Motor neuron (in vitro differentiated cells): ENCODE results near the gene NOTCH1. TPM values are rescaled to one million over a fixed set of nuclear protein-coding genes. Genes with fewer than 3 reads are reported as not detected.

Source experiments
- ATAC-seq, 8 experiments: fragments of 200-7000 bp; cut with Tn5 transposase; replicated peaks in 6 of 8; 2 replicates each; pipeline ENCODE4 v1.8.0; 2021; ENCODE audit warnings: mild to moderate bottlenecking in 8 of 8, moderate library complexity in 8 of 8
- H3K27ac ChIP-seq, 2 donors: fragments of 250-450 bp; sonication (Bioruptor Pico); 2 replicates each; pipeline ENCODE4 v1.9.0; 2021; ENCODE audit warnings: antibody characterized with exemption in 2 of 2, mild to moderate bottlenecking in 2 of 2, moderate library complexity in 1 of 2
- H3K4me1 ChIP-seq, 2 donors: fragments of 250-450 bp; sonication (Bioruptor Pico); replicated peaks in 1 of 2; 2 replicates each; pipeline ENCODE4 v1.6.1; 2021; ENCODE audit warnings: antibody characterized with exemption in 2 of 2, mild to moderate bottlenecking in 2 of 2, moderate library complexity in 1 of 2
- H3K4me3 ChIP-seq, 5 donors: fragments of 250-450 bp; sonication (Bioruptor Pico); 2 replicates each; pipeline ENCODE4 v1.9.0; 2021; ENCODE audit warnings: antibody characterized with exemption in 5 of 5, mild to moderate bottlenecking in 5 of 5, moderate library complexity in 4 of 5
- WGBS, 10 experiments: fragments of 450-650 bp; shearing (Covaris generic); methylation state at CpG; one replicate each; pipeline ENCODE4 v1.0.0; 2022; 5-methylcytosine and 5-hydroxymethylcytosine counted together
- in situ Hi-C, 9 experiments: fragments of 400-800 bp; cut with MboI; loops; one replicate each; pipeline ENCODE4 v1.15.0; 2021; ENCODE audit warnings: low sequenced_read_pairs in 9 of 9, low pct_unique_long_range_greater_than_20kb in 2 of 9; ENCODE audit not compliant: unreplicated experiment in 9 of 9
- total RNA-seq, 8 experiments: library from RNA; unstranded; fragments of 300-600 nt; gene quantifications; 2 replicates each; pipeline versions ENCODE4 v1.2.3 to v1.2.4, GENCODE V29; 2022

NOTCH1 gene
- total RNA-seq, 8 experiments from 2014 or later: 4.9 to 57.7 (median 17.6) TPM

GRCh38 chr9:136487672-136488071 is 58.2 kb downstream of the NOTCH1 start:
- peaks cover 14 to 19% of the 10 kb centered on the region in 2 donors for H3K4me1 ChIP-seq
- no peak overlapping the region for H3K27ac ChIP-seq
- WGBS, 10 experiments: 60 to 100% (median 83%) methylated on average over 1 to 6 of the region's 7 CpGs; no CpG with 5 or more reads in 5 of the 10 experiments
- in situ Hi-C loops: loop anchor here in 3 of 9 experiments (10.0 to 25.0 kb wide), 2 partner anchors 147 to 150 kb away; no protein-coding TSS in a partner anchor
- no peak overlapping the region for H3K4me3 ChIP-seq
- no peak for ATAC-seq

- ATAC-seq: no peak
- Histone ChIP-seq H3K4me1 (peaks cover 14 to 19% of the 10 kb centered on the region in 2 donors), H3K27ac (no peak overlapping the region), H3K4me3 (no peak overlapping the region)
- 59 to 100% (median 85%) methylated on average over 1 to 10 of the region's 18 CpGs; no CpG with 5 or more reads in 4 of the 10 experiments for WGBS, 10 experiments
- in situ Hi-C loops: loop anchor here in 3 of 9 experiments (10.0 to 25.0 kb wide), 2 partner anchors 148 to 150 kb away; no protein-coding TSS in a partner anchor
Observed at GRCh38 chr9:136486823-136487620, 58.8 kb downstream of the NOTCH1 start.

DNA sequence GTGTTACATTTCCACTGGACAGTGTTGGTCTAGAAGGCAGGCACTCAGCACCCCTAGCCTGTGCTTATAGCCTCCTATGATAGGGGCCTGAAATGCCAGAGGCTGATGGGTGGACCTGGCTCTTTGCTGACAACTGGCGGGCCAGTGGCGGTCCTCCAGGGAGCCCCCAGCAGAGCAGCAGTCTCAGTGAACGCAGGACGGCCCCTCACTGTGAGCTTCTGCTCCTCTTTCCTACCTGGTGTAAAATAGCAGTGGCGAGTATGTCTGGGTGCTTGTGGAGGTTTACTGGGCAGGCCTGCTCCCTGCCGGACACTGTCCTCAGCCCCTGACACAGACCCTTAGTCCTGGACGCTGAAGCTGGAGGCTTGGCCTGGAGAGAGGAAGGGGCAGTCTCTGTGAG is 59.7 kb downstream of the NOTCH1 start:
- H3K4me1 ChIP-seq: peaks cover 20 to 27% of the 10 kb centered on the region in 2 donors
- no peak overlapping the region for H3K4me3 ChIP-seq
- in situ Hi-C loops: loop anchor here in 3 of 9 experiments (10.0 to 25.0 kb wide), 2 partner anchors 149 to 151 kb away; no protein-coding TSS in a partner anchor
- H3K27ac ChIP-seq: no peak overlapping the region
- 47 to 100% (median 86%) methylated on average over 1 to 3 of the region's 7 CpGs; no CpG with 5 or more reads in 5 of the 10 experiments for WGBS, 10 experiments
- no peak for ATAC-seq

GRCh38 chr9:136485049-136486045 is 60.5 kb downstream of the NOTCH1 start:
- H3K4me3 ChIP-seq: peak overlapping the region in 1 of 5 donors; percentile 99
- no peak overlapping the region for H3K27ac ChIP-seq
- ATAC-seq: peak in 7 of 8 experiments; percentile 5 to 18 (median 8)
- H3K4me1 ChIP-seq: peaks cover 21 to 29% of the 10 kb centered on the region in 2 donors
- WGBS, 10 experiments: 13 to 94% (median 51%) methylated on average over 1 to 11 of the region's 21 CpGs; no CpG with 5 or more reads in 1 of the 10 experiments
- in situ Hi-C loops: loop anchor here in 3 of 9 experiments (10.0 to 25.0 kb wide), 2 partner anchors 149 to 152 kb away; no protein-coding TSS in a partner anchor

DNA sequence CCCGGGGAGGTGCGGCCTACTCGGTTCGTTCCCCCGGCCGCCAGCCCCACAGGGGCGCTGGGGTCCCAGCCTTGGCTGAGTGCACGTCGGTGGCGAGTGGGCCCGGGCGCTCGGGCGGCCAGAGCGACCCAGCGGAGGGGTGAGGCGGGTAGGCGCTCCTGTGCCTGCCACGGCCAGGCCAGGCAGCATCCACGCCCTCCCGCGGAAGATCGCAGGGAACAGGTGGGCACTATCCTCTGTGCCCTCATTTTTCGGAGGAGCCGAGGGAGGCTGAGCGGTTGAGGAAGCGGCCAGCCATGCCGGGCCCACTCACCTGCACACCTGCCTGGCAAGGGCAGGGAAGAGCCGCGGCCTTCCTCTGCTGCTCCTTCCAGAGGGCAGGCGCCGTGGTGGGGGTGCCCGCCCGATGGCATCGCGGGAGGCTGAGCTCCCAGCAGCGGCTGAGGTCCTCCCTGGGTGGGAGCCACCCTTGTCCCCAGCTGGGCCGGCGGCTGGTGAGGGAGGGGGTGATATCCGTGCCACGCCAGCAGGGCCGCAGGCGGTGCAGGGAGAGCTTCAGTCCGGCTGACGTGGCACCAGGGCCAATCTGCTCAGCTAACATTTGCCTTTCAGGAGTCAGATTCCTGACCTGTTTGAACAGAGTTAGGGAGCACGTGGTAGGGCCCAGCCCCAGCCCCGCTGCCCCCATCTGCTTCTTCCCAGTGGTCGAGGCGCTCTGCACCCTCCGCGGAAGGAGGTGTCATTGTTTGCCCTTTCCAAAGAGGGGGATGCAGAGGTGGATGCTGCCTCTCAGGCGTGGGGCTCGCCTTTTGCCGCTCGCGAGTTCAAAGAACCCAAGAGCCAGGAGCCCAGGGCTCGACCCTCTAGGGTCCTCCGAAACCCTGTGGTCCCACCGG is 61.4 kb downstream of the NOTCH1 start:
- H3K27ac ChIP-seq: peak overlapping the region; percentile 100
- ATAC-seq: no peak
- H3K4me1 ChIP-seq: peaks cover 21 to 29% of the 10 kb centered on the region in 2 donors
- in situ Hi-C loops: loop anchor here in 3 of 9 experiments (10.0 to 25.0 kb wide), 2 partner anchors 150 to 153 kb away; no protein-coding TSS in a partner anchor
- peak overlapping the region; percentile 44 to 99 (median 89) for H3K4me3 ChIP-seq
- 0 to 79% (median 0%) methylated on average over 1 to 6 of the region's 59 CpGs; no CpG with 5 or more reads in 7 of the 10 experiments for WGBS, 10 experiments

- H3K27ac ChIP-seq: peak overlapping the region; percentile 100
- H3K4me1 ChIP-seq: peaks cover 21 to 29% of the 10 kb centered on the region in 2 donors
- peak; percentile 49 to 77 (median 72) for ATAC-seq
- peak overlapping the region; percentile 44 to 99 (median 89) for H3K4me3 ChIP-seq
- 0% methylated on average over 5 of the region's 63 CpGs; no CpG with 5 or more reads in 9 of the 10 experiments for WGBS, 10 experiments
- in situ Hi-C loops: loop anchor here in 3 of 9 experiments (10.0 to 25.0 kb wide), 2 partner anchors 151 to 154 kb away; no protein-coding TSS in a partner anchor
Observed at GRCh38 chr9:136483589-136484152, 62.2 kb downstream of the NOTCH1 start.

DNA sequence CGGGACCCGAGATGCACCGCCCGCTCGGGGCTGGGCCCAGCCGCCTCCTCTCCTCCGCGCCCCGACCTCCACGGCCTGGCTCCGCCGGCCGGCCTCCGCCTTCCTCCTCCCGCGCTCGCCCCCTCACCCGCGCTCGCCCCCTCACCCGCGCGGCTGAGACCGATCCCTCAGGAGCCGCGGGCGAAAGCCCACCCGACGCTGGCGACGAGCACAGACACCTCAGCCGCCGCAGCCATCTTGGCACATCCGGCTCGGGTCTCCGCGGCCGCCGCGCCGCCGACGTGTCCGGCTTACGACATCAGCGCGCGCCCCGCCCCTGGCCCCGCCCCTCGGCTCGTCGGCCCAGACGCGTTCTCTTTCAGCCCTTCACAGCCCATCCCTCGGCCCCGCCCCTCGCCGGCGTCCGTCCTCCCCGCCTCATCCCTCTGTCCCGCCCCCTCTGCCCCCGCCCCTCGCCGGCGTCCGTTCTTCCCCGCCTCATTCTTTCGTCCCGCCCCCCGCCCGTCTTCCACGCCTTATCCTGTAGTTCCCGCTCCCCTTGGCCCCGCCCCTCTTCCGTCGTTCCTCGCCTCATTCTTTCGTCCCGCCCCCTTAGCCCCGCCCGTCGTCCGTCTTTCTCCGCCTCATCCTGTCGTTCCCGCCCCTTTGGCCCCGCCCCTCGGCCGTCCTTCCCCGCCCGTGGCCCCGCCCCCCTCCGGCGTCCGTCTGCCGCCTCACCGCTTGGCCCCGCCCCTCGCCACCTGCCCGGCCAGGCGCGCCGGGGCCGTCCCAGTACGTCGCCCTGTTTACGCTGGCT is 62.9 kb downstream of the NOTCH1 start, which contains the start of gene SEC16A:
TSS of gene SEC16A (minus strand) at position 248 of the 796 bp plus-strand sequence. CDS start 5,425 bp downstream, outside the sequence.
- peaks cover 21 to 29% of the 10 kb centered on the region in 2 donors for H3K4me1 ChIP-seq
- 0% methylated on average over 8 of the region's 109 CpGs; no CpG with 5 or more reads in 9 of the 10 experiments for whole genome bisulfite sequencing, 10 experiments
- in situ Hi-C loops: loop anchor here in 3 of 9 experiments (10.0 to 25.0 kb wide), 2 partner anchors 152 to 154 kb away; no protein-coding TSS in a partner anchor

DNA sequence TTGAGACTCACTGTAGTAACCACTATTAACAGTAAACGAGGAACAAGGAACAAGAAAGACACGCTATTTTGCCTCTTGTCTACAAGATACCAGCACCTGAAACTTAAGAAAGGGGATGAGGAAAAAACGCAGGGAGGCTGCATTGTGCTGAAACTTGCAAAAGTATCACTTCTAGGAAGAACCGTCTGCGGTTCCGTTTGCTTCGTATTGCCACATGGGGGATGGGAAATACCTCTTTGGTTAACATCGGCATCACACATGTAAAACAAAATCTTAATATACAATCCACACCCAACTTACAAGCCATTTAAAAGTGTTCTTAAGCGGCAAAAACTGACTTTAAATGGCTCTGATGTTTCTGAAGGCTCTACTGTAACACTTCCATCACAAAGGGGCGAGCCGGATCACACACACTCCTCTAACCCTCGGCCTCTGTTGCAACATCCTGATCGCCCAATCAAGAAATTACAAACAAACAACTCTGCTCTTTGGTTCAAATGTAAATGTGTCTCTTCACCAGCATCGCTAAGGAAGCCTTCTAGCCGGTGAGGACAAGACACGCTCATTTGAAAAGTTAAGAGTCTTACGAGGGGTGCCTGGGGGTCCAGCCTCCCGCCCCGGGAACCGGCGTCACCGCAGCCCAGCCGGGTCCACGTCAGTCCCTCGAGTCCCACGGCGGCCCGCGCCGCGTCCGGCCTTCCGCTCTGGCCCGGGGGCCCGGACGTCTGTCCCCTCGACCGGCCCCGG is 63.6 kb downstream of the NOTCH1 start:
- Histone ChIP-seq H3K4me1 (peaks cover 21 to 29% of the 10 kb centered on the region in 2 donors), H3K4me3 (peak overlapping the region; percentile 86 to 99 (median 93)), H3K27ac (peak overlapping the region; percentile 98 to 100)
- 0 to 11% (median 1%) methylated on average over 2 to 22 of the region's 39 CpGs for WGBS, 10 experiments
- peak in 4 of 8 experiments; percentile 1 to 8 (median 4) for ATAC-seq
- in situ Hi-C loops: loop anchor here in 3 of 9 experiments (10.0 to 25.0 kb wide), 2 partner anchors 153 to 155 kb away; no protein-coding TSS in a partner anchor

More for the DNA sequence above, 62.9 kb downstream of the NOTCH1 start, which contains the start of gene SEC16A:
- H3K4me3 ChIP-seq: peak within 1 kb of the TSS; percentile 86 to 99 (median 93)
- ATAC-seq: peak; percentile 57 to 75 (median 62)
- peak within 1 kb of the TSS; percentile 100 for H3K27ac ChIP-seq

- Histone ChIP-seq H3K4me1 (peaks cover 21 to 29% of the 10 kb centered on the region in 2 donors), H3K27ac (peak overlapping the region; percentile 98 to 100), H3K4me3 (peak overlapping the region; percentile 86 to 99 (median 93))
- ATAC-seq: no peak
- 0 to 70% (median 45%) methylated on average over 1 to 5 of the region's 5 CpGs; no CpG with 5 or more reads in 2 of the 10 experiments for WGBS, 10 experiments
- in situ Hi-C loops: loop anchor here in 3 of 9 experiments (10.0 to 25.0 kb wide), 2 partner anchors 153 to 156 kb away; no protein-coding TSS in a partner anchor
Observed at GRCh38 chr9:136481558-136481957, 64.3 kb downstream of the NOTCH1 start.
